Measurements from ENCODE around the gene XPOT. TPM values are rescaled to one million over a fixed set of nuclear protein-coding genes. Genes with fewer than 3 reads are reported as not detected.

Gene XPOT
- total and polyA plus RNA-seq, 2 experiments from 2014 or later, result 120 to 154 TPM

GRCh38 chr12:64383675-64384074 is 20.5 kb upstream of the XPOT start:
- Histone ChIP-seq H3K79me2 (ENCODE audit: insufficient read depth) (no peaks in the 10 kb centered on the region), H3K9ac (no peak overlapping the region), H3K36me3 (ENCODE audit: low read depth) (no peaks in the 10 kb centered on the region), H3K4me3 (no peak overlapping the region), H3K27me3 (replicated peaks; ENCODE audit: insufficient read depth) (no peaks in the 10 kb centered on the region), H2AFZ (peak overlapping the region; percentile 56), H3K27ac (peak overlapping the region; percentile 1; the same call in 1 of the 2 replicates), H3K4me2 (ENCODE audit: unreplicated experiment) (no peak overlapping the region), H4K20me1 (ENCODE audit: insufficient read depth) (no peaks in the 10 kb centered on the region), H3K9me2 (ENCODE audit: insufficient read depth) (no peaks in the 10 kb centered on the region), H3F3A (ENCODE audit: insufficient read depth) (peaks cover 30% of the 10 kb centered on the region), H3K9me3 (ENCODE audit: low read depth) (no peaks in the 10 kb centered on the region), H3K4me1 (ENCODE audit: insufficient read depth) (peaks cover 27% of the 10 kb centered on the region)
- WGBS, 2 experiments (ENCODE audit: low coverage in 1 of 2, low lambda C conversion rate in 2 of 2, missing lambda C conversion rate in 2 of 2), result 63 to 72% methylated on average over 1 of the region's 1 CpG
- TF ChIP-seq EZH2 (IDR thresholded peaks at IDR 0.05; ENCODE audit: insufficient read depth, poor library complexity, severe bottlenecking) (no peak), EZH2phosphoT487 (IDR thresholded peaks at IDR 0.05; ENCODE audit: insufficient read depth, low read depth) (no peak)
- peak; percentile 54 for DNase-seq
- in situ Hi-C loops (cut with MboI), result no loop called here

DNA sequence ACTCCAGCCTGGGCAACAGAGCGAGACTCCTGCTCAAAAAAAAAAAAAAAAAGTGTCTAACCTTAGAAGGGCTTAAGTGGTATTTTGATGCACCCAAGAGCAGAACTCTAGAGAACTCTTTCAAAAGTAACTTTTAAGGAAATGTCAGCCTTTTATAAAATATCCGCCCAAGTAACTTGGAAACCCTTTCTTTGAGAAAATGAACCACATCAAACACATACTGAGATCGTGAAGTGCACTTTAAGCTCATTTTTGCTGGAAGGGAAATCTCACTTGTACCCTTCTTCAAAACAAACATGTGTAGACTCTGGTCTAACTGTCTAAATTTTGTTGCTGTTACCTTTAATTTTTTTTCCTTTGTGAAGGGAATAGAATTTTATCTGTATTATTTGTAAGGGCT is 19.2 kb upstream of the XPOT start:
- no peaks in the 10 kb centered on the region for H3K27me3 ChIP-seq (replicated peaks; ENCODE audit: insufficient read depth)
- H3K4me2 ChIP-seq (ENCODE audit: unreplicated experiment), result peak overlapping the region; percentile 56
- no peak for TF ChIP-seq EZH2phosphoT487 (IDR thresholded peaks at IDR 0.05; ENCODE audit: insufficient read depth, low read depth)
- TF ChIP-seq EZH2 (IDR thresholded peaks at IDR 0.05; ENCODE audit: insufficient read depth, poor library complexity, severe bottlenecking), result no peak
- no peaks in the 10 kb centered on the region for H3K9me2 ChIP-seq (ENCODE audit: insufficient read depth)
- no peak for DNase-seq
- peaks cover 27% of the 10 kb centered on the region for H3K4me1 ChIP-seq (ENCODE audit: insufficient read depth)
- no peaks in the 10 kb centered on the region for H4K20me1 ChIP-seq (ENCODE audit: insufficient read depth)
- H3K9ac ChIP-seq, result peak overlapping the region; percentile 5; the same call in 1 of the 2 replicates
- peak overlapping the region; percentile 56 for H2AFZ ChIP-seq
- no peaks in the 10 kb centered on the region for H3K9me3 ChIP-seq (ENCODE audit: low read depth)
- H3F3A ChIP-seq (ENCODE audit: insufficient read depth), result peaks cover 30% of the 10 kb centered on the region
- WGBS, 2 experiments (ENCODE audit: low coverage in 1 of 2, low lambda C conversion rate in 2 of 2, missing lambda C conversion rate in 2 of 2), result 98 to 99% methylated on average over 3 of the region's 3 CpGs
- H3K36me3 ChIP-seq (ENCODE audit: low read depth), result no peaks in the 10 kb centered on the region
- H3K4me3 ChIP-seq, result peak overlapping the region; percentile 35
- peak overlapping the region; percentile 59 for H3K27ac ChIP-seq
- H3K79me2 ChIP-seq (ENCODE audit: insufficient read depth), result no peaks in the 10 kb centered on the region
- in situ Hi-C loops (cut with MboI), result no loop called here

GRCh38 chr12:64385468-64385867 is 18.7 kb upstream of the XPOT start:
- Histone ChIP-seq H3K4me1 (ENCODE audit: insufficient read depth) (peaks cover 27% of the 10 kb centered on the region), H3K79me2 (ENCODE audit: insufficient read depth) (no peaks in the 10 kb centered on the region), H3K27ac (peak overlapping the region; percentile 59), H3K9me3 (ENCODE audit: low read depth) (no peaks in the 10 kb centered on the region), H3K9ac (peak overlapping the region; percentile 5; the same call in 1 of the 2 replicates), H3F3A (ENCODE audit: insufficient read depth) (peaks cover 30% of the 10 kb centered on the region), H3K36me3 (ENCODE audit: low read depth) (no peaks in the 10 kb centered on the region), H3K4me3 (peak overlapping the region; percentile 35), H3K9me2 (ENCODE audit: insufficient read depth) (no peaks in the 10 kb centered on the region), H3K27me3 (replicated peaks; ENCODE audit: insufficient read depth) (no peaks in the 10 kb centered on the region), H2AFZ (peak overlapping the region; percentile 56), H4K20me1 (ENCODE audit: insufficient read depth) (no peaks in the 10 kb centered on the region), H3K4me2 (ENCODE audit: unreplicated experiment) (peak overlapping the region; percentile 56)
- TF ChIP-seq EZH2phosphoT487 (IDR thresholded peaks at IDR 0.05; ENCODE audit: insufficient read depth, low read depth), result no peak
- no peak for TF ChIP-seq EZH2 (IDR thresholded peaks at IDR 0.05; ENCODE audit: insufficient read depth, poor library complexity, severe bottlenecking)
- WGBS, 2 experiments (ENCODE audit: low coverage in 1 of 2, low lambda C conversion rate in 2 of 2, missing lambda C conversion rate in 2 of 2), result 2 to 3% methylated on average over 2 of the region's 2 CpGs
- peak; percentile 81 for DNase-seq
- in situ Hi-C loops (cut with MboI), result no loop called here

GRCh38 chr12:64387197-64387816 is 16.9 kb upstream of the XPOT start:
- no peak overlapping the region for H3K9ac ChIP-seq
- H2AFZ ChIP-seq, result no peak overlapping the region
- H3K4me3 ChIP-seq, result no peak overlapping the region
- H3F3A ChIP-seq (ENCODE audit: insufficient read depth), result peaks cover 23% of the 10 kb centered on the region
- no peaks in the 10 kb centered on the region for H3K36me3 ChIP-seq (ENCODE audit: low read depth)
- H3K4me2 ChIP-seq (ENCODE audit: unreplicated experiment), result no peak overlapping the region
- peaks cover 27% of the 10 kb centered on the region for H3K4me1 ChIP-seq (ENCODE audit: insufficient read depth)
- H4K20me1 ChIP-seq (ENCODE audit: insufficient read depth), result no peaks in the 10 kb centered on the region
- no peaks in the 10 kb centered on the region for H3K27me3 ChIP-seq (replicated peaks; ENCODE audit: insufficient read depth)
- 87 to 90% methylated on average over 6 of the region's 6 CpGs for WGBS, 2 experiments (ENCODE audit: low coverage in 1 of 2, low lambda C conversion rate in 2 of 2, missing lambda C conversion rate in 2 of 2)
- H3K27ac ChIP-seq, result no peak overlapping the region
- no peak for TF ChIP-seq EZH2phosphoT487 (IDR thresholded peaks at IDR 0.05; ENCODE audit: insufficient read depth, low read depth)
- TF ChIP-seq EZH2 (IDR thresholded peaks at IDR 0.05; ENCODE audit: insufficient read depth, poor library complexity, severe bottlenecking), result no peak
- in situ Hi-C loops (cut with MboI), result no loop called here
- H3K79me2 ChIP-seq (ENCODE audit: insufficient read depth), result no peaks in the 10 kb centered on the region
- DNase-seq, result no peak
- H3K9me3 ChIP-seq (ENCODE audit: low read depth), result no peaks in the 10 kb centered on the region
- H3K9me2 ChIP-seq (ENCODE audit: insufficient read depth), result no peaks in the 10 kb centered on the region
